IPS-20b (cell line): ENCODE data around the gene HS3ST3A1.

Source experiments
- H3K27ac ChIP-seq: one replicate; pipeline ENCODE4 v1.5.1; 2013; ENCODE audit warnings: low read length
- H3K27me3 ChIP-seq: 2 replicates; pipeline ENCODE4 v1.6.1; 2013; ENCODE audit warnings: mild to moderate bottlenecking, low read length, inconsistent platforms; ENCODE audit not compliant: insufficient read depth
- H3K36me3 ChIP-seq: 2 replicates; pipeline ENCODE4 v1.6.1; 2013; ENCODE audit warnings: low read depth, mild to moderate bottlenecking, inconsistent platforms, low read length, moderate library complexity; ENCODE audit not compliant: insufficient read depth
- H3K4me1 ChIP-seq: 2 replicates; pipeline ENCODE4 v1.6.1; 2013; ENCODE audit warnings: mild to moderate bottlenecking, control low read depth, inconsistent platforms, low read length, moderate library complexity; ENCODE audit not compliant: insufficient read depth
- H3K4me3 ChIP-seq: 2 replicates; pipeline ENCODE4 v1.5.1; 2013; ENCODE audit warnings: mild to moderate bottlenecking, low read length, inconsistent platforms
- H3K9ac ChIP-seq: 2 replicates; pipeline ENCODE4 v1.6.1; 2013; ENCODE audit warnings: low read depth, mild to moderate bottlenecking, inconsistent platforms, low read length, moderate library complexity
- H3K9me3 ChIP-seq: 2 replicates; pipeline ENCODE4 v1.6.1; 2013; ENCODE audit warnings: mild to moderate bottlenecking, low read depth, low read length, inconsistent platforms; ENCODE audit not compliant: insufficient read depth

Gene HS3ST3A1

DNA sequence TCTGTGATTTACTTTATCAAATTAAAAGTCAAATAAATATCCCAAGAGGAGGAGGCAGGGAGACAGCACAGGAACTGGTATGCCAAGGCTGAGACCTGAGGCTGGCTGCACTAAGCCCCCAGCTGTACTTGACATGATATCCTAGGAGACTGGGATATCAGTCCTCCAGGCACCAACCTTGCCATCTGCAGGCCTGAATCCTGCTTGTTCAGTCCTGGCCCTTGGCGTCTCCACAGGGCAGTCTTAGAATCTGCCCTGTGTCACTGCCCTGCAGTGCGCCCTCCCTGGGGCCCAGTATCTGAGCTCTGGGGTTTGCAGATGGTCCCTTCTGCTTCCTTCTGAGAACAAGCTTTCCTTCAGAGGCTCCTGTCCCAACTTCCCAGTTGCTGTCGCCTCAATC, 75.9 kb downstream of the HS3ST3A1 start:
- H3K27me3 ChIP-seq = no peaks in the 10 kb centered on the region

DNA sequence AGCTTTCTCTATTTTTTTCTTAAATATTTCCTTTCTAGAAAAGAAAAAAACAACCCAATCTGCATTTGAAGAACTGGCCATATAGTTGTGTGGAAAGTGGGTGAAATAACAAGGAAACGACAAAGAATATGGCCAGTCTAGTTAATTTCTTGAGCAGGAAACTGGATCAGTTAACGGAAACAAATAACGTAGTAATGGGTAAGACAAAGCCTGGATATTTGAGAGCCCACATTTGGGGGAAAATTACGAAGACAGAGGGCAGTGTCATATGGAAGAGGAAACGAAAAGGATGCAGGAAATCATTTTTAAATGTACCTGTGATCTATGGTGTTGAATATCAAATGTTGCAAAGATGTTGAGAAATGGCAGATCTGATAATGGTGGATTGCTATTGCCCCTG, 78.6 kb downstream of the HS3ST3A1 start:
- H3K4me3 ChIP-seq = no peak overlapping the region

More for the DNA sequence above, 75.9 kb downstream of the HS3ST3A1 start:
- Histone ChIP-seq H3K4me3 (no peak overlapping the region), H3K27ac (no peak overlapping the region), H3K36me3 (no peaks in the 10 kb centered on the region), H3K4me1 (no peaks in the 10 kb centered on the region), H3K9ac (no peak overlapping the region), H3K9me3 (no peaks in the 10 kb centered on the region)

DNA sequence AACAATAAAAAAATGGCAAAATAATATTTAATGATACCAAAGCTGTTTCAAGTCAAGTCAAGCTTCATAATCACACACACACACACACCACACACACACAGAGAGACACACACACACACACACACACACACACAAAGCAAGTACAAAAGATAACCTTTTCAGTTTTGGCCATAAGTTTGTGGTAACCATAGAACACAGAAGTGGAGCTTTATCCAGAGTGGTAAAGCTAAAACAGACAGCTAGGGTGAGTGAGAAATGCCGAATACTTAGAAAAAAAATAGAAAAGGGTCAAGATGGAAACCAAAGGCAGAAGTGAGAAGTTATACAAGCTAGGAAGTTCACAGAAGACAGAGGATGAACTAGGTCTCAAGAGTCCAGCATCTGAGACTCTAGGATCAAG, 79.0 kb downstream of the HS3ST3A1 start:
- no peak overlapping the region for H3K4me3 ChIP-seq
- no peaks in the 10 kb centered on the region for H3K4me1 ChIP-seq
- H3K27ac ChIP-seq = no peak overlapping the region
- no peaks in the 10 kb centered on the region for H3K36me3 ChIP-seq
- no peaks in the 10 kb centered on the region for H3K9me3 ChIP-seq
- H3K27me3 ChIP-seq = no peaks in the 10 kb centered on the region
- H3K9ac ChIP-seq = no peak overlapping the region

More for the DNA sequence above, 78.6 kb downstream of the HS3ST3A1 start:
- Histone ChIP-seq H3K9ac (no peak overlapping the region), H3K9me3 (no peaks in the 10 kb centered on the region), H3K27me3 (no peaks in the 10 kb centered on the region), H3K4me1 (no peaks in the 10 kb centered on the region), H3K36me3 (no peaks in the 10 kb centered on the region), H3K27ac (no peak overlapping the region)

DNA sequence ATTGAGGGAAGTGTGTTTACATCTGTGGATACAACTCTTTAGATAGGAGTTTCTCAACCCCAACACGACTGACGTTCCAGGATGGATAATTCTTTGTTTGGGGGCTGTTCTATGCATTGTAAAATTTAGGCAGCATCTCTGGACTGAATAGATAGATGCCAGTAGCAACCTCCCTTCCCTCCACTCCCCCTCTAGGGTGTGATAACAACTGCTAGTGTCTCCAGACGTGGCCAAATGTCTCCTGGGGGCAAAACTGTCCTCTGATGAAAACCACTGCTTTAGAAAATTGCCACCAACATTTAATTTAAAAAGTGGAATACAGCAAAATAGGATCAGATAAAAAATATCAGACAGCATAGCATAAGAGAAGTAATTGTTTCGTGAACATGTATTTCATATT, 79.9 kb downstream of the HS3ST3A1 start:
- no peak overlapping the region for H3K27ac ChIP-seq
- no peaks in the 10 kb centered on the region for H3K4me1 ChIP-seq
- no peaks in the 10 kb centered on the region for H3K9me3 ChIP-seq
- H3K9ac ChIP-seq = no peak overlapping the region
- H3K4me3 ChIP-seq = no peak overlapping the region
- no peaks in the 10 kb centered on the region for H3K27me3 ChIP-seq
- H3K36me3 ChIP-seq = no peaks in the 10 kb centered on the region

DNA sequence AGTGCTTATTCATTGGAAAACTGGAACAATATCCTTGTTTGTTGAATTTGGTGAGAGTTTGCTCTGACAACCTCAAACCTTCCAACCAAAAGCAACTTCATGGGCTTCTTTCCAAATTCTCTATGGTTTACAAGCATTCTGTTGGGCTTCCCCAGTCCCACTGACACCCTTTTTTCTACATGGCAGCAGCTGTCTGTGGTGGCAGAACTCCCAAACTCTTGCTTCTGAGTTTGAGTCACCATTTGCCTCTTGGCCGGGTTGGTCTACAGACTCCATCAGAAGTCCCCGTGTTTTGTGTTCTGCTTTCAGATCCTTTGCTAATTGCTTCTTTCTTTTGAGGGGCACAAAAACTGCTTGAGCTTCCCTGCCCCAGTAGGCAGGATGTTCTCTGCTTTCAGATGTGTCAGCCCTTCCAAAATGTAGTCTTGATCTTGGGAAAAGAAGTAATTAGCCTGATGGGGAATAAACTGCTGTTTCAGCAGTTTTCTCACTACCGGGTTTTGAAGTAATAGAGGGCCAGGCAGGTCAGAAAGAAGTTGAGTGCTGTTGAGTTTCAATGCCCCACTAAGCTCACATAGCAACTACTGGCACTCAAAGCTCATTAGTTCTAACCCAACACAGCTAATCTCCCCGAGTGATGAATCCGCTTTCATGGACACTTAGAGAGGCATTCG, 80.7 kb downstream of the HS3ST3A1 start:
- H3K27me3 ChIP-seq = no peaks in the 10 kb centered on the region
- H3K27ac ChIP-seq = no peak overlapping the region
- no peaks in the 10 kb centered on the region for H3K9me3 ChIP-seq
- H3K4me3 ChIP-seq = no peak overlapping the region
- H3K36me3 ChIP-seq = no peaks in the 10 kb centered on the region
- no peak overlapping the region for H3K9ac ChIP-seq
- H3K4me1 ChIP-seq = no peaks in the 10 kb centered on the region

DNA sequence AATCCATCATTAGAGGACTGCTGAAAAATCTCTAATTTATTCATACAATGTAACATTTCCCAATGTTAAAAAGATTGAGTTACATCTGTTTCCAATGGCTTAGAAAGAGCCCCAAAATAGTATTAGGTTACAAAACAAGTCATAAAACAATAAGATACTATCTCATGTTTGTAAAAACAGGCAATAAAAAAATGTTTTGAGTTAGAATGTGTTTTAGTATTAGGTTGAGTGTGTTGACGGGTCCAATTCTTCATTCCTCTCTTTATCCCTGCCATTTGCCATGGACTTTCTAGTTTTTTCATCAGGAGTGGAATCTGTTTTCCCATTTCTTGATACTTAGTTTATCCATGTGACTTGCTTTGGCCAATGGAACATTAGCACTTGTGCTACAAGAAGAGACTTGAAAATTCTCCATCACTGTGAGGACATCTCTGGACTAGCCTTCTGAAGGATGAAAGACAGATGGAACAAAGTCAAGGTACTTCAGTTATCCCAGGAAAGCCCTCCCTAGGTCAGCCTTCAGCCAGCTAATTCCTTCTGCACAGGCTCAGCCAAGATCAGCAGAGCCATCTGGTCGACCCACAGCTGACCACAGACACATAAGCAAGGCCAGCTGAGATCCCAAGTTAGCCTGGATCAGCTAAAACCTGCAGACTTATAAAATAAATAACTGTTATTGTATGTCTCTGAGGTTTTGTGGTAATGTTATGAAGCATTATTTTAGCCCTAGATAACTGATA, 83.3 kb downstream of the HS3ST3A1 start:
- no peak overlapping the region for H3K9ac ChIP-seq
- H3K27me3 ChIP-seq = no peaks in the 10 kb centered on the region
- H3K9me3 ChIP-seq = no peaks in the 10 kb centered on the region

DNA sequence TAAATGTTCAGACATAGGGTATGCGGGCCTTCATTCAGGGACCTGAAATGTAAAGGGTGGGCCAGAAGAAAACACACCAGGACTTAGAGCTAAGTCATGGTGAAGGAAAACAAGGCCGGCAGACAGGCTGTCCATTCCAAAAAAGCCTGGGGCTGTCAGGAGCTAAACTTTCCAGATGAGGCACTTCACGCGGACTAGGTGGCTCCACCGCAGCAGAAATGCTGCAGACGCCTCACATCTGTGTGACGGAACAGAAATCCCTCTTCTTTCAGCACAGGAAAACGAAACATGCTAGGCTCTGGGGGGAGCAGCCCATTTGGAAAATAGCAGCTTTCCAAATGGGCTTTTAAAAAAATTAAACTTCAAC, 88.7 kb downstream of the HS3ST3A1 start:
- Histone ChIP-seq H3K9me3 (no peaks in the 10 kb centered on the region), H3K27ac (no peak overlapping the region)

More for the DNA sequence above, 83.3 kb downstream of the HS3ST3A1 start:
- H3K36me3 ChIP-seq = no peaks in the 10 kb centered on the region
- H3K4me3 ChIP-seq = no peak overlapping the region
- no peak overlapping the region for H3K27ac ChIP-seq
- H3K4me1 ChIP-seq = no peaks in the 10 kb centered on the region

DNA sequence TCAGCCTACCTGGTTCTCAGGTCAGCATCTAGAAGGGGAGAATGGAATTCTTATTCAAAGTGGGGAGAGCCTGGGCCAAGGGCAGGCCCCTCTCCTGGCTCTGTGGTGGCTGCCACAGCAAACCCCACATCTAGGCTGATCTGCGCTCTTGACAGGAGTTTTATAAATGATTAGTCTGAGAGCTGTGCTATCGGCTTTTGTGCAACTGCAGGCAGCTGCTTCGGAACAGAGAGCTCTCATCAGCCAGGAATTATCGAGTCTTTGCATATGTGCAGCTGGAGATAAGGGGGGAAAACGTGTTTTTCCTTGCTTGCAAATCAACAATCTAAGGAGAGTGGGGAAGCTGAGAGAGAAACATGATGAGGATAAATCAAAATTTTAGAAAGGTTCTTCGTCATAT, 91.7 kb downstream of the HS3ST3A1 start:
- no peaks in the 10 kb centered on the region for H3K9me3 ChIP-seq
- no peaks in the 10 kb centered on the region; the same call in 1 of the 2 replicates for H3K4me1 ChIP-seq
- H3K27ac ChIP-seq = no peak overlapping the region
- H3K9ac ChIP-seq = no peak overlapping the region
- no peak overlapping the region for H3K4me3 ChIP-seq
- no peaks in the 10 kb centered on the region for H3K27me3 ChIP-seq
- no peaks in the 10 kb centered on the region for H3K36me3 ChIP-seq

More for the DNA sequence above, 88.7 kb downstream of the HS3ST3A1 start:
- no peak overlapping the region for H3K4me3 ChIP-seq
- no peak overlapping the region for H3K9ac ChIP-seq
- H3K4me1 ChIP-seq = no peaks in the 10 kb centered on the region; the same call in 1 of the 2 replicates
- H3K27me3 ChIP-seq = no peaks in the 10 kb centered on the region
- H3K36me3 ChIP-seq = no peaks in the 10 kb centered on the region

DNA sequence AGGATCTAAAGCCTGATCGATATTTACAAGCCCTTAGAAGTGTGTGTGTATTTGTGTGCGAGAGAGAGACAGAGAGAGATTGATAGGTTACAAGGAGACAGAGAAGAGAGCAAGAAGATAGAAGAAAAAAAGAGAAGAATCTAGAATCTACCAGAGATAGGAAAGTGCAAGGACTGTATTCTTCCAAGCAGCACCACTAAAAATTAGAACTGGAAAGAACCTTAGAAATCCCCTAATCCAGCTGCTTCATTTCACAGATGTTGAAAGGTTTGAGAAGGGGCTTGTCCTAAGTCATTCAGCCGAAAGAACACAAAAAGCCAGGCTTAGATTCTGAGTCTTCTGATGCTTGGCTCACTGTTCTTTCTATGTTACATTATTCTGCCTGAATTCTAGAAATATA, 92.2 kb downstream of the HS3ST3A1 start:
- Histone ChIP-seq H3K4me1 (no peaks in the 10 kb centered on the region; the same call in 1 of the 2 replicates), H3K9ac (no peak overlapping the region), H3K9me3 (no peaks in the 10 kb centered on the region), H3K27me3 (no peaks in the 10 kb centered on the region), H3K27ac (no peak overlapping the region), H3K36me3 (no peaks in the 10 kb centered on the region), H3K4me3 (no peak overlapping the region)

DNA sequence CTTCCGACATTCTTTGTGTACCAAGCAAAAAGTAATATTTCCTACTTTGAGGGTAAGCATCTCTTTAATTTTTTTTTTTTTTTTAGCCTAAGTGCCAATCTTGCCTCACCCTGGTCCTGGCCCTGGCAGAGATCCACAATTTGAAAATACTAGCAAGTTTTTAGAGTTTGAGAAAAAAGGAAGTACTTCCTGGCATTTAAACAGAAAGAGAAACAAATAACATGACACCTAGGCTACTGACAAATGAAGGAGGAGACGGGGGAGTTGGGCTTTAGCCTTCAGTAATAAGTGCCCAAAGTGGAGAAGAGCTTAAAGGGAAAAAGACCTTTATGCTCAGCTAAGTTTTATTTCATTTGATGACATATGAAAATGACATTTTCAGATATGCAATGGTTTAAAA, 92.8 kb downstream of the HS3ST3A1 start:
- Histone ChIP-seq H3K36me3 (no peaks in the 10 kb centered on the region), H3K4me1 (no peaks in the 10 kb centered on the region; the same call in 1 of the 2 replicates)

DNA sequence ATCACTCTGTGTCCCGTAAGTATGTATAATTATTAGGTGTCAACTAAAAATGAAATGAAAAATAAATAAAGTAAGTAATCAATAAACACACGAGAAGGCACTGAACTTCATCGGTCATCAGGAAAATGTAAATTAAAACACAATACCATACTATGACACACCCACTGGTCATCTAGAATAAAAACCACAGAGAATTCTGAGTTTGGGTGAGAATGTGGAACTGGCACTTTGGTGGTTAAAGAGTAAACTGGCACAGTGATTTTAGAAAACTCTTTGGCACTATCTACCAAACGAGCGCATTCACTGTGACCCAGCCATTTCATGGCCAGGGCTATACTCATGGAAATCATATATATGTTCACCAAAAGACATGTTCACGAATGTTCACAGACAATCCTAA, 98.2 kb downstream of the HS3ST3A1 start:
- Histone ChIP-seq H3K4me1 (no peaks in the 10 kb centered on the region), H3K36me3 (no peaks in the 10 kb centered on the region), H3K9ac (no peak overlapping the region), H3K9me3 (no peaks in the 10 kb centered on the region), H3K4me3 (no peak overlapping the region), H3K27ac (no peak overlapping the region), H3K27me3 (no peaks in the 10 kb centered on the region)

More for the DNA sequence above, 92.8 kb downstream of the HS3ST3A1 start:
- H3K27me3 ChIP-seq = no peaks in the 10 kb centered on the region
- H3K27ac ChIP-seq = no peak overlapping the region
- no peak overlapping the region for H3K4me3 ChIP-seq
- no peak overlapping the region for H3K9ac ChIP-seq
- no peaks in the 10 kb centered on the region for H3K9me3 ChIP-seq

DNA sequence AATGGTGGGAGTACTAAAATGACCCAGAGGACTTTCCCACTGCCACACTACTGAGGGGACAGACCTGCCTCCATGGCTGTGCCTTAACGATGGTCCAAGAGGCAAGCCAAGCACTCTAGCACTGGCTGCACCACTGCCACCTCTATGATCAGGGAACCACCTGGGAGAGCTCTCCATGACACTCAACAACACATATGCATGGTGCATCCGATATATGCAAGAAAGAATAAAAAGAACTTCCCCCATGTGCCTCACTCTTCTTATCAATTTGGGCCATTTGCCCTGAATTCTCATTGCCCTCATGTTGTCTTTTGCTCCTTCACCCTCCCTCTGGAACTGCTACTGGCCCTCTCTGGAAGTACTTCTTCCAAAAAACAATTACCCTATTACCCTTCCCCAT, 99.5 kb downstream of the HS3ST3A1 start:
- Histone ChIP-seq H3K4me1 (no peaks in the 10 kb centered on the region), H3K36me3 (no peaks in the 10 kb centered on the region), H3K9ac (no peak overlapping the region), H3K4me3 (no peak overlapping the region), H3K27ac (no peak overlapping the region), H3K27me3 (no peaks in the 10 kb centered on the region), H3K9me3 (no peaks in the 10 kb centered on the region)
